ENCODE results near the gene ACOT6.

Gene ACOT6

DNA sequence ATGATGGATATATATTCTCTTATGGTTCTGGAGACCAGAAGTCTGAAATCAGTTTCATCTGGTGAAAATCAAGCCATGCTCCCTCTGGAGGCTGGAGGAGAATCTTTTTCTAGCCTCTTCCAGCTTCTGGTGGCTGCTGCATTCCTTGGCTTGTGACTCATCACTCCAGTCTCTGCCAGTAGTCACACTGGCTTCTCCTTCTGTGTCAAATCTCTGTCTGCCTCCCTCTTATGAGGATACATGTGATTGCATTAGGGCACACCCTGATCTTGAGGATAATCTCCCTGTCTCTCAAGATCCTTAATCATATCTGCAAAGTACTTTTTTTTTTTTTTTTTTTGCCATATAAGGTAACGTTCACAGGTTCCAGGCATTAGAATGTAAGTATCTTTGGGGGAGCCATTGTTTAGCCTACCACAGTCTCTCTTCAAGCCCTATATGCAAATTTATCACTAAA is 50.2 kb downstream of the ACOT6 start:
- H3K4me3 ChIP-seq (ENCODE audit: control insufficient read depth in 1 of 7, extremely low read depth in 1 of 7, insufficient read depth in 4 of 7, low read depth in 2 of 7, low read length in 6 of 7): no peak overlapping the region
- H3K9me3 ChIP-seq (ENCODE audit: control extremely low read depth in 1 of 5, control insufficient read depth in 4 of 5, insufficient read depth in 2 of 5, low read depth in 1 of 5, low read length in 4 of 5): no peaks in the 10 kb centered on the region

DNA sequence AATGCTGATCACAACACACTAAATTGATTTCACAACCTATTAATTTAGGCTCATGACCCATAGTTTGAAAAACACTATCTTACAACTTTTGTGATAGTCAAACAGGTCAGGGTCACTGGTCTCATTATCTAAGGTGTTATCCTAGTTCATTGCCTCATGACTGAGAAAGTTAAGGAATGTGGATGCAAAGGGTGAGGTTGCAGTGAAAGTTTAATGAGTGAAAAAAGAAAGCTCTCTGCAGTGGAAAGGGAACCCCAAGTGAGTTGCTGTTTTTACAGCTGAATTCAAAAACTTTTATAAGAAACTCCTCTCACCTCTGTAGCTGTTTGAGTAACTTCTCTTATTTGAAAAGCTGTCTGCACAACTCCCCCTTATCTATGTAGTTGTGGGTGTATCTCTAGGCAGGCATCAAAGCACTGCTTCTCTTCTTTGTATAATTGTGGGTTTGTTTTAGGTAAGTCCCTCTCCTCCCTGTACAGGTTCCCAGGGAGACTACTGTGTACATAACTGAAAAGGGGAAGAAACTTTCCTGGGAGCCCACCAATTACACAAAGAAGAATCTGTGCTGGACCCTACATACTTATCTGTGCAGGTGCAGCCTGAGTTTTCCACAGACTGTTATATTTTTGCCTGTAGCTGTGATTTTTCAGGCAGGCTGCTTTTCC is 51.4 kb downstream of the ACOT6 start:
- Histone ChIP-seq H3K9me3 (ENCODE audit: control extremely low read depth in 1 of 5, control insufficient read depth in 4 of 5, insufficient read depth in 2 of 5, low read depth in 1 of 5, low read length in 4 of 5) (no peaks in the 10 kb centered on the region), H3K4me1 (ENCODE audit: control extremely low read depth in 1 of 4, control insufficient read depth in 4 of 4, insufficient read depth in 4 of 4, low read length in 3 of 4) (no peaks in the 10 kb centered on the region), H3K27me3 (replicated peaks in 2 of 5; ENCODE audit: control insufficient read depth in 4 of 5, insufficient read depth in 5 of 5, low read length in 4 of 5) (no peaks in the 10 kb centered on the region), H3K4me3 (ENCODE audit: control insufficient read depth in 1 of 7, extremely low read depth in 1 of 7, insufficient read depth in 4 of 7, low read depth in 2 of 7, low read length in 6 of 7) (no peak overlapping the region), H3K27ac (ENCODE audit: insufficient read depth in 1 of 2, low read depth in 1 of 2, low read length in 2 of 2, poor library complexity in 1 of 2, severe bottlenecking in 2 of 2) (no peak overlapping the region), H3K36me3 (ENCODE audit: control insufficient read depth in 4 of 4, insufficient read depth in 4 of 4, low read length in 3 of 4) (peaks cover 0 to 5% (median 2%) of the 10 kb centered on the region in 4 experiments)
- DNase-seq: peak in 2 of 3 donors; percentile 21 to 32
- ChIA-PET POLR2A (no interaction called here), CTCF (interaction anchor here (0.8 to 1.1 kb wide), 2 partner anchors 12 to 23 kb away, joined by 3 read pairs; no protein-coding TSS in a partner anchor)

More for the DNA sequence above, 50.2 kb downstream of the ACOT6 start:
- H3K4me1 ChIP-seq (ENCODE audit: control extremely low read depth in 1 of 4, control insufficient read depth in 4 of 4, insufficient read depth in 4 of 4, low read length in 3 of 4): no peaks in the 10 kb centered on the region
- peak; percentile 13 to 45 (median 33) for DNase-seq
- WGBS (ENCODE audit: insufficient coverage): no CpG with 5 or more reads among the region's 1 CpG
- CTCF ChIA-PET: interaction anchor here (1.3 kb wide), 1 partner anchor 21 kb away, joined by 3 read pairs; no protein-coding TSS in a partner anchor
- POLR2A ChIA-PET: no interaction called here
- H3K27me3 ChIP-seq (replicated peaks in 2 of 5; ENCODE audit: control insufficient read depth in 4 of 5, insufficient read depth in 5 of 5, low read length in 4 of 5): no peaks in the 10 kb centered on the region
- peaks cover 0 to 6% (median 2%) of the 10 kb centered on the region in 4 experiments for H3K36me3 ChIP-seq (ENCODE audit: control insufficient read depth in 4 of 4, insufficient read depth in 4 of 4, low read length in 3 of 4)
- no peak overlapping the region for H3K27ac ChIP-seq (ENCODE audit: insufficient read depth in 1 of 2, low read depth in 1 of 2, low read length in 2 of 2, poor library complexity in 1 of 2, severe bottlenecking in 2 of 2)

DNA sequence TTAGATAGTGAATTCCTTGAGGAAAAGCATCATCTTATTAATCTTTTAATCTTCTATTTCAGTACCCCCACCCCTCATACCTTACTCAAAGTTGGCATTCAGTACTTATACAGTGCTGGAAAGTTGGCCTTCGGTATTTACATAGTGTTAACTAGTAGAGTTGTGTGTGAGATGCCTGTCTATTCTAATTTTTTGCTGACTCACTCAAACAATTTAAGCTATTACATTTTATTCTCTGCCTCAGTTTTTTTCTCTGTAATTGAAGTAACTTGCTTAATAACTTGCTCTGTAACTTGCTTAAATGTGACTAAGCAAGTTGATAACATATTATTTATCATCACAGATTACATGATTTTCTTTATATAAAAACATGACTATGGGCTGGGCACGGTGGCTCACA is 52.8 kb downstream of the ACOT6 start:
- no peak for DNase-seq
- ChIA-PET CTCF (interaction anchor here (0.7 to 1.1 kb wide), 2 partner anchors 22 to 96 kb away, joined by 3 read pairs; no protein-coding TSS in a partner anchor), POLR2A (interaction anchor here (0.6 kb wide), 1 partner anchor 9 kb away, joined by 8 read pairs; no protein-coding TSS in a partner anchor)
- WGBS (ENCODE audit: insufficient coverage): 100% methylated on average over 1 of the region's 2 CpGs
- H3K27me3 ChIP-seq (replicated peaks in 2 of 5; ENCODE audit: control insufficient read depth in 4 of 5, insufficient read depth in 5 of 5, low read length in 4 of 5): no peaks in the 10 kb centered on the region
- no peak overlapping the region for H3K27ac ChIP-seq (ENCODE audit: insufficient read depth in 1 of 2, low read depth in 1 of 2, low read length in 2 of 2, poor library complexity in 1 of 2, severe bottlenecking in 2 of 2)
- H3K4me1 ChIP-seq (ENCODE audit: control extremely low read depth in 1 of 4, control insufficient read depth in 4 of 4, insufficient read depth in 4 of 4, low read length in 3 of 4): no peaks in the 10 kb centered on the region
- peaks cover 0 to 3% (median 1%) of the 10 kb centered on the region in 4 experiments for H3K36me3 ChIP-seq (ENCODE audit: control insufficient read depth in 4 of 4, insufficient read depth in 4 of 4, low read length in 3 of 4)
- H3K9me3 ChIP-seq (ENCODE audit: control extremely low read depth in 1 of 5, control insufficient read depth in 4 of 5, insufficient read depth in 2 of 5, low read depth in 1 of 5, low read length in 4 of 5): no peaks in the 10 kb centered on the region
- no peak overlapping the region for H3K4me3 ChIP-seq (ENCODE audit: control insufficient read depth in 1 of 7, extremely low read depth in 1 of 7, insufficient read depth in 4 of 7, low read depth in 2 of 7, low read length in 6 of 7)

DNA sequence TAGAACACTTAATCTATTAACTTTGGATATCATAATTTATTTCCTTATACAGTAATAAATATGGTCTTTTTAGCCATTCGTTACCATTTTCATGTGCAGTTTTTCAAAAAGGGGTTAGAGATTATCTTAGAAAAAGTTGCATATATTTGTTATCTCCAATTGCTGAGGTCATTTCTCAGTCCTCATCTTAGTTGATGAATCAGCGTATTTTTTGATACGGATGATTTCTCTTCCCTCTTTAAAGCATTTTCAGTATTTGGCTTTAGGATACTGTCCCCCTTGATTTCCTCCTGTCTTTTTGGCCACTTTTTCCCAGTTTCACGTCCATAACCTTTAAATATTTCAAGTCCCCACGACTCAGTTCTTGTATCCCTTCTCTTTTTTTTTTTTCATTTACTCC is 54.3 kb downstream of the ACOT6 start:
- DNase-seq: no peak
- H3K4me1 ChIP-seq (ENCODE audit: control extremely low read depth in 1 of 4, control insufficient read depth in 4 of 4, insufficient read depth in 4 of 4, low read length in 3 of 4): no peaks in the 10 kb centered on the region
- no peaks in the 10 kb centered on the region for H3K9me3 ChIP-seq (ENCODE audit: control extremely low read depth in 1 of 5, control insufficient read depth in 4 of 5, insufficient read depth in 2 of 5, low read depth in 1 of 5, low read length in 4 of 5)
- no peak overlapping the region for H3K27ac ChIP-seq (ENCODE audit: insufficient read depth in 1 of 2, low read depth in 1 of 2, low read length in 2 of 2, poor library complexity in 1 of 2, severe bottlenecking in 2 of 2)
- H3K4me3 ChIP-seq (ENCODE audit: control insufficient read depth in 1 of 7, extremely low read depth in 1 of 7, insufficient read depth in 4 of 7, low read depth in 2 of 7, low read length in 6 of 7): no peak overlapping the region
- peaks cover 0 to 3% (median 1%) of the 10 kb centered on the region in 4 experiments for H3K36me3 ChIP-seq (ENCODE audit: control insufficient read depth in 4 of 4, insufficient read depth in 4 of 4, low read length in 3 of 4)
- 94% methylated on average over 4 of the region's 5 CpGs for WGBS (ENCODE audit: insufficient coverage)
- ChIA-PET CTCF (no interaction called here), POLR2A (no interaction called here)
- H3K27me3 ChIP-seq (replicated peaks in 2 of 5; ENCODE audit: control insufficient read depth in 4 of 5, insufficient read depth in 5 of 5, low read length in 4 of 5): no peaks in the 10 kb centered on the region

DNA sequence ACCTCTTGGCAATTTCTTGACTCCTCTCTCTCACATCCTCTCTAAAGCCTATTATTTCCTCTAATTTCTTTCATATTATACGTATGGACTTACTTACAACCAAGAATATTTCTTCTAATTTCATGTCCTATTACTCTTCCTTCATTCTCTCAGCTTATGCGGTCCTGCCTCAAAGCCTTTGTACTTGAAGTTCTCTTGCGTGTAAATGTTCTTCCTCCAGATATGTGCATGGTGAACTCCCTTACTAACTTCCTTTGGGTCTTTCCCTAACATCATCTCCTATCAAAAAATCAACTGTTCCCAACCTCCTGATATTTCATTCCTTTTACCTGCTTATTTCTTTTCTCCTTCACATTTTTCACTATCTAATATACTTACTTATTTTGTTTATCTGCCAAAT is 55.5 kb downstream of the ACOT6 start:
- Histone ChIP-seq H3K9me3 (ENCODE audit: control extremely low read depth in 1 of 5, control insufficient read depth in 4 of 5, insufficient read depth in 2 of 5, low read depth in 1 of 5, low read length in 4 of 5) (no peaks in the 10 kb centered on the region), H3K27ac (ENCODE audit: insufficient read depth in 1 of 2, low read depth in 1 of 2, low read length in 2 of 2, poor library complexity in 1 of 2, severe bottlenecking in 2 of 2) (no peak overlapping the region), H3K27me3 (replicated peaks in 2 of 5; ENCODE audit: control insufficient read depth in 4 of 5, insufficient read depth in 5 of 5, low read length in 4 of 5) (no peaks in the 10 kb centered on the region), H3K4me3 (ENCODE audit: control insufficient read depth in 1 of 7, extremely low read depth in 1 of 7, insufficient read depth in 4 of 7, low read depth in 2 of 7, low read length in 6 of 7) (no peak overlapping the region), H3K4me1 (ENCODE audit: control extremely low read depth in 1 of 4, control insufficient read depth in 4 of 4, insufficient read depth in 4 of 4, low read length in 3 of 4) (no peaks in the 10 kb centered on the region), H3K36me3 (ENCODE audit: control insufficient read depth in 4 of 4, insufficient read depth in 4 of 4, low read length in 3 of 4) (peaks cover 0 to 2% (median 0%) of the 10 kb centered on the region in 4 experiments)
- no peak for DNase-seq
- 97% methylated on average over 3 of the region's 3 CpGs for WGBS (ENCODE audit: insufficient coverage)
- CTCF ChIA-PET: interaction anchor here (1.8 kb wide), 1 partner anchor 12 kb away, joined by 6 read pairs; no protein-coding TSS in a partner anchor
- POLR2A ChIA-PET: no interaction called here

Measured in common myeloid progenitor, CD34-positive (primary cell).